GM18909 (cell line): ENCODE data around the gene STK17A.
A peak's percentile ranks its signal among the peaks of the same experiment; 100 is the strongest.

Experiments used
- ATAC-seq: cut with Tn5 transposase; IDR thresholded peaks from one replicate; pipeline ENCODE4 v1.9.1; 2021; ENCODE audit warnings: mild to moderate bottlenecking; ENCODE audit not compliant: unreplicated experiment, poor library complexity

The STK17A gene

DNA sequence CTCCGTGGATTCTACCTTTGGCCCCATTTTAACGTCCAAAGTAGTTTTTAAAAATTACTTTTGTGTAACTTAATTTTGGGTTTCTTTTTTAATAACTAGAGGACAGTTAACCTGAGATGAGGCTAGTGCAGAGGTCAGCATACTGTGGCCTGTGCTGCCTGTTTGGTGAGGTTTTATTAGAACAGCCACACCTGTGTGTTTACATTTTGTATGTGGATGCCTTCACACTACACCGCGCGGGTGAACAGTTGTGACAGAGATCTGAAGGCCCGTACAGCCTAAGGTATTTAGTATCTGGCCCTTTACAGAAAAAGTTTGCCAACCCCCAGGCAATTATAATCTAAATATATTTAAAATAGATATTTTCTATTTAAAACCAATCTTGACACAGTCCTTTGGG is 46.9 kb downstream of the STK17A start:
- no peak for ATAC-seq

DNA sequence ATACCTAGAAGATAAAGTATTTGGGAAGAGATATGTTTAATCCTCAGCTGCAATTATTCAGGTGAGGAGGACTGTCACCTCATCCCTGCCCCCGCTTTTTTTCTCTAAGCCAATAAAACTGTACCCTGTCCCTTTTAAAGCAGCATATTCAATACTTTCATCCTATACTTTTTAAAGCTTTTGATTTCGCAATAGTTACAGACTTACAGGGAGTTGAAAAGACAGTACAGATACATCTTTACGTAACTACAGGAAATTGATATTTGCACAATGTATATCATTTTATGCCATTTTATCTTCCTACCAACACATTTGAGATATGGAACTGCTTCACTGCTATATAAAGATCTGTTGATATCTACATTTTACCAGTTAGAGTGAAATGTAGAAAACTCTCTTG is 47.6 kb downstream of the STK17A start:
- ATAC-seq: no peak

DNA sequence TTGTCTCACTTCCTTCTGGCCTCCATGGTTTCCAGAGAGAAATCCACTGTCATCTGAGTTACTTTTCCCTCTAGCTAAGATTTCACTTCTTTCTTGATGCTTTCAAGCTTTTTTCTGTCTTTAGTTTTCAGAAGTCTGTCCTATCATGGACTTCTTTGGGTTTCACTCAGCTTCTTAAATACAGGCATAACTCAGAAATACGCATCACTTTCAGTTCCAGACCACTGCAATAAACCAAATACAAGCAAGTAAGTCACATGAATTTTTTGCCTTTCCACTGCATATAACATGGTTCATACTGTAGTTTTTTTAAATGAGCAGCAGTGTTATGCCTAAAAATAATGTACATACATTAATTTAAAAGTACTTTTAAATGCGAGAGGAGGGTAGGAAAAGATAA is 48.7 kb downstream of the STK17A start:
- no peak for ATAC-seq

DNA sequence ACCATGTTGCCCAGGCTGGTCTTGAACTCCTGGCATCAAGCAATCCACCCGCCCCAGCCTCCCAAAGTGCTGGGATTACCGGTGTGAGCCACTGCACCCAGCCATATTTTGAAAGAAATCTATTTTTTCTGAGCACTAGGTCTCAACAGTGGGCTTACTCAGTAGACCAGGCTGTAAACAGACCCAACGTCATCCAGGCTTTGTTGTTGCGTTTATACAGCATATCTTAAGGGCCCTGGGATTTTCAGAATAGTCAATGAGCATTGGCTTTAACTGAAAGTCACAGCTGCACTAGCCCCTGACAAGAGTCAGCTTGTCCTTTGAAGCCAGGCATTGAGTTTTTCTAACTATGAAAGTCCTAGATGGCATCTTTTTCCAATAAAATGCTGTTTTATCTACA is 49.8 kb downstream of the STK17A start:
- ATAC-seq: no peak

DNA sequence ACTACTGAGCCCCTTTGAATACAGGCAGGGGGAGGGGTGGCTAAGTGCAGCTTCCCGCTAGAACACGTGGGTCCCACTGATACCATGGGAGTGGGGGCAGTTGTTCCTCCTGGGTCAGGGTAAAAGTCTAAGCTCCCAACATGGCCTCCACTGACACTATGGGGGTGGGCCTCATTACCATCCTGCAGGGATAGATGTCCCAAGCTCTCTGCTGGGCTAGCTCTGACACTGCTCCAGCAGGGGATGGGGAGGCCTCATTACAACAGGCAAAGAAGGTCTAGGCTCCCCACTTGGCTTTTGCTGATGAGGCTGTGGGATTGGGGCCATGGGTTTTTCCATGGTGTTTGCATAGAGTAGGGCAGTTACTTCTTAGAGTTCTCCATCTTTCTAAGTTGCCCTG is 51.5 kb downstream of the STK17A start:
- no peak for ATAC-seq

DNA sequence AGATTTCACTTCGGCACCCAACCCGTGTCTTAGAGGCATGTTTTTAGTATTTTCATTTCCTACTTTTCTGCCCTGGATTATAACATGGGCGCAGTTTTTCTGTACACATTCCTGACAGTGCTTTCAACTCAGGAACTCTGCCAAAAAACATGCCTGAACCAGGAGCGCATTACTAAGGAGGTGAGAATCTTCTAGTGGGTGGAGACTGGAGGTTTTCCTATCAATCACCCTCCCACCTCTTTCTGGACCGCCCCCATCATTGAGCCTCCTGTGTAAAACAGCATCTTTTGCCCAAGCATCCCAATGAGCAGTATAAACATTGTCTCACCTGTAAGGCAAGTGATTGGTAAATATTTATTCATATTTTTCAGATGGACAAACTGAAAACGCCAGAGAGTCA is 53.2 kb downstream of the STK17A start:
- ATAC-seq: no peak

DNA sequence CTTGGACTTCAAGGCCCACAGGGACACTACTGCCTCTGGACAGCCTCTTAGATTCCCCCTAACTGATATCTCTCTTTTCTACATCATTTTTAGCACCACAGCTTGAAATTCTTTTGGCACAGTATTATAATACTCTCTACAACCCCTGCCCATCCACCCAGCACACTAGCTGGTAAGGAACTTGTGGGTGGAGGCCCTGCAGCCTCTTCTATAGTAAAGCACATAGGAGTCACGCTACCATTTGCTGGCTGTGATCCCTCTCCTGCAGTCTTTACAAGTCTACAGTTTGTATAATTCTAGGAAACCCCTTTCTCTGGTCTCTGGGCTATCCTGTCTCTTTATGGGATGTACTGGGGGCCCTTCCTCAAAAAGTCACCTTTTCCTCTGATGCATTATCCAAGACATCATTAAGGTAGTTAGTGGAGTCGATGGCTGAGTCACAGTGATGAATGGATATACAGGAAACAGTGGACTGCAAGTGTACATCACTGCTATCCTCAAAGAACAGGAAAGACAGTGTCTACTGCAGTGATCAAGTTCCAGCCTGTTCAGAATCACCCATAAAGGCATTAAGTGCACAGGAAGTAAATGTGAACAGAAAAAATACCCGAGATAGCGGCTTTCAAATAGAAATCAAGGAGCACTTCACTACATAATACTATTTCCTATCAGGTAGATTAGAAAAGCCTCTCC is 54.4 kb downstream of the STK17A start:
- no peak for ATAC-seq

DNA sequence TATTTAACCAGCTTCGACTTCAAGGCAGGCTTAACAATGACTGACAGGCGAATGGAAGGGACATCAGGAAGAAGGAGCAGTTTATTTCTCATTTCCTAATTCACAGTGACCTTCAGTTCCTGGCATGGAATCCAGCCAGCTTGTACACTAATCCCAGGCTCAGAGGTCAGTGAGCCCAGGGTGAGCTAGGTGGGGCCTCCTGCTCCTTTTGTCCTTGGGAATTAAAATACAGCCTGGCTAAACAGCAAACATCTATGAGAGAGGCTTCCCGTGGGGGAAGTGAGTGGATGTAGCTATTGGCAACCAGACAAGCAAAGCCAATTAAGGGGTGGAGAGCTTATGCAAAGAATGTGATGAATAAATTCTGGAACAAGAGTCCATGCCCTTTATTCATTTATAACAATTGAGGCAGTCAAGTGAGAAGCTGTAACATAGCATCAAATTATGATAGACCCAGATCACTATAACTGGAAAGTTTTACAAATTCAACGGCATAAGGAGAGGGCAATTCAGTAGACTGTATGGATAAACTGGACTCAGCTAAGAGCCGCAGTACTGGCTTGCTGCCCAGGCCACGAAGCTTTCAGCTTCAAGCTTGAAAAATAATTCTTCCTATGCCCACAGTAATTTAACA is 57.1 kb downstream of the STK17A start:
- no peak for ATAC-seq

DNA sequence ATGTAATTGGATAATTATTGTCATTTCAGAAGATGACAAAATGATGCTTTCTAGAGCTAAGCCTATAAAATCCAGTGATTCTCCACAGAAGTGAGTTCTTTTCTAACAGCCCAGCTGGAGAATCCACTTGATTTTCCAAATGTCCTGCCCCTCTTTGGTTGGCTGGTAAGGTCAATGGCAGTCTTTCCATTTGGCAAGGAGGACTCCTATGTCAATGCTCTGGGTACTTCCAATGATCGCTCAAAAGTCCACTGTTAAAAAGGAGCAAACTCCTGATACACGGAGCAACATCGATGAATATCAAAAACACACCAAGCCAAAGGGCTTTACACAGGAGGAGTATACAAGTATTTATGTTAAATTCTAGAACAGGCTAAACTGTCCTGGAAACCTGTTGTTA is 57.8 kb downstream of the STK17A start:
- ATAC-seq: no peak

DNA sequence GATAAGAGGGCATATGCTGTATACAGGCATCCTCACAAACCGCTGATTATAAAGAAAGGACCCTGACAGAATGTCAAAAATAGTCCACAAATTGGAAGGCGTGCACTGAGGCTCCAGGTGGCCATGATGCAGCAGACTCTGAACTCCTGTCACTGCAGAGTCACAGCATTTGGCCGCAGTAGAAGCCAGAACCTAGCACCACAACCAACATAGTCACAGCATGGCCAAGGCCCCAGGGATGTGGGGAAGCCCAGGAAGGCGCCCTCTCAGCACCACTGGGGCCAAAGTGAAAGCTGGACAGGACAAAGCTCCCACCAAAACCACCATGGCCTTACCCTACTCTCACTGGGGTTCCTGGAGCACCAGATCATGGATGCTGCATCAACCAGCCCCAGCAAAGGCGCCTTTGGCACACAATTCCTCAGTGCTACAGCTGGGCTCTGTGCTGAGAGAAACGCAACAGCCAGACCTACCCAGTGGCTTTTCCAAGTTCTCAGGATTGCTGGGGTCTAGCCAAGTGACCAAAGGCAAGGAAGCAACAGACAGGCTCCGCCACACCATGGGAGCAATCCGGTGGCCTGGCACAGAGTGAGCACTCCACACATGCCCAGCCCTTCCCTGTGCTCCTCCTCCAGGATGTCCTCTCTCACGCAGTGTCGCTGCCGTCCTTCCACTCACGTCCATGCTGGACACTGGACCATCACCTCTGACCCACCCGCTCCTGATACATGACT is 60.2 kb downstream of the STK17A start:
- no peak for ATAC-seq

DNA sequence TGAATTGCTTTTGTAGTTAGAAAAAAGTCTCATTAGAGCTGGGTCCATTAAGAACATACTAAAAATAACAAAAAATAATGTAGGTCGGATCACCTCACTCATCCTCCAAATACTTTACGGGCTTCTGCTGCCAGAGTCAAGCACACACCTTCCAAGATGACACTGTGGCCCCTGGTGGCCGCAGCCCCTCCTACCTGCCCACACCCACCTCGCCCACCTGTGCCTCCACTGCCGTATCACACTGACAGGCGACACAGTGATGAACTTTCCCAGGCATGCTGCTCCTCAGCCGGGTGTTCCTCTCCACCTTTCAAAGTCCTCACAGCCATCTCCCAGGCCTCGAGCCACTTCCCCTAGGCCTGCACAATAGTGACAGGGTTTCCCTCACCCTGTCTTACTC is 60.9 kb downstream of the STK17A start:
- no peak for ATAC-seq

DNA sequence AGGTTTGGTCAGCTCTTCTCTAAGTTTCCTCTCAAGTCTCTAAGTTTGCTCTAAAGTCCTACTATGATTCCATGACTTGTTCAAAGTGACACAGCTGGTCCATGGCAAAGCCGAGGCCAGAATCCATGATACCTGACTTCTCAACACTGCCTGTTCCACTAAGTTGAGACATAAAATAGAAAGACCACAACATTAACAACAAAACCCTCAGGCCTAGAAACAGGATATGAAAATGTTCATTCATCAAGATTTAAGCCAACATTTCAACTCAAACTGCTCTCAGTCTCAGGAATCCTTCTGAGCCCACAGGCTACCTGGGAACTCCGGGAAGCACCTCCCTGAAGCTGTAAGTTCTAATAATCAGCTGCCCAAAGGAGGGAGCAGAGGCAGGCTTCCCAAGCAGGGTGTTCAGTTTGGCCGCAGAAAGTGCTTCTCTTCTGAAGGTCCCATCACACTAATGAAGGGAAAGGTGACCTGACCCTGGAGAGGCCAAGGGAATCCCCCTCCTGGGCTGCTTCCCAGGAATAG is 62.9 kb downstream of the STK17A start:
- ATAC-seq: no peak

DNA sequence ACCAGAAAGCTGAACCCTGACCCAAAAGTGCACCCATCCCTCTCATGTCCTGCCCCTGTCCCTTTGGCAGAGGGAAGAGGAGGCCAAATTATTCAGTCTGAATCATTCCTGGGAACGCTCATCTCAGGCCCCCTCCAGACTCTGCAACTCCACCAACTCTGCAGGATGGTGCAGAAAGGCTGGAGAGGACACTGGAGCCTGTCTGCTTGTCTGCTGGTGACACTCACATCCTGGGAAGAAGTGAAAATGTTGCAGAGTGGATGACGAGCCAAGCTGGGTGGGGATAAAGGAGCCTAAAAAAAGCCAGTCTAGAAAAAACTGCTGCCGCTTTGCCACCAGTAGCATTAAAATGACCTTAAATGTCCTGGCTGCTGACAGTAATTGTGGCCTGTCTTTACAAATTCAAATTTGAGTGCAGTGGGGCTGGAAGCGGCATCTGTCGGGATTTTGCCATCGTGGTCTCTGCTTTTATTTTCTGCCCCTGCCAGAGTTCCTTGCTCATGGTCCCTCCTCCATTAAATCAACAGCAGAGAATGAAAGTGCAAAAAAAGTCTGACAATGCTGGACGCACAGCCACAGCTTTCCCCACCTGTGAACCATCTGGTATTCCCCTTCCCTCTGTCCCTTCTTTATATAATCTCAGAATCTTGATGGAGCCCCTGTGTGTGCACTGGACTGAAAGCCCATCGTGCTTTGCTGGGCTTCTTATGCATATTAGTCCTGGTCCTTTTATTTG is 63.9 kb downstream of the STK17A start:
- no peak for ATAC-seq

DNA sequence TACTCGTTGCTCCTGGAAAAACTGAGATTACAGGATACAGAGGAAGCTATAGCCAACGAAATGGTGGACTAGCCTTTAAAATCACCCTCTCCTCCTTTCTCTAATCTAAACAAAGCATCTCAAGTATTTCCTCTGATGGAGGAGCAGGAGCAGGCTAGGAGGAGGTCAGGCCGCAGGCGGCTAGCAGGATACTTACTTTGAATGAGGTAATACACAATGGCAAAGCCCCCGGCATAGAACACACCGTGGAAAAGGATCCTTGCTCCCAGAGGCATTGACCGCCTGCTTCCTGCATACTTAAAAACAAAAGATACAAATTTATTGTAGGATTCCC is 64.4 kb downstream of the STK17A start:
- ATAC-seq: no peak

DNA sequence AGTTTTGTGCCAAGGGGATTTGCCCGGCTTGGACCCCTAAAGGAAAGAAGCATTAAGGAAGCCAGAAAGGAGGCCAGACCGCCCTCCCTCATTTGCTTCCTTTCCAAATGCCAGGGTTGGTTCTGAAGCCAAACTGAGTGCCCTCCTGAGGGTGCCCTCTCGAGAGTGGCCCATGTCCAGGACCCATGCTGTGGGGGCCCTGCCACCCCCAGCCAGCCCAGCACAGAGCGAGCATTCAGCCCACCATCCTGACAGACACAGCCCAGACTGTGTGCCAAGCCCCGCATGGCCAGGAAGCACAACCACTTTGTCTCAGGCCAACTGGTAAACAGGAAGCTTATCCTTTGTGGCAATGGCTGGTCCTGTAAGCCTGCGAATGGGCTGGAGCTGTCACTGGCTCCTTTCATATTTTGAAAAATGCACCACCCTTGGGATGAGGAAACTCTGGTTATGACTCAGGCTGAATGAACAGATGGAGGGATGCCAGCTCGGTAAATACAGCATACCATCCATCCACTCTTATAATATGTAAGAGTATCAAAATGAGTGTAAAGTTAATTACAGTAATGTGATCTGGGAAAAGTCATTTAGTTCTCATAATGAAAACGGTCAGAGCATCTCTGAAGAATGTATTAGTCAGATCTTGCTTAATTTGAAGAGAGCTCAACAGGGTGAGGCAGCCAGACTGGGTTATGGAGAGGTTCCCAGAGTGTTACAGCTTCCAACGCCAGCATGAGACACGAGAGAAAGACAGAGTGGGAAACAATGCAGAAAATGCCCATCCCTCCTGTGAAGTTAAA is 65.0 kb downstream of the STK17A start:
- ATAC-seq: peak; percentile 11

DNA sequence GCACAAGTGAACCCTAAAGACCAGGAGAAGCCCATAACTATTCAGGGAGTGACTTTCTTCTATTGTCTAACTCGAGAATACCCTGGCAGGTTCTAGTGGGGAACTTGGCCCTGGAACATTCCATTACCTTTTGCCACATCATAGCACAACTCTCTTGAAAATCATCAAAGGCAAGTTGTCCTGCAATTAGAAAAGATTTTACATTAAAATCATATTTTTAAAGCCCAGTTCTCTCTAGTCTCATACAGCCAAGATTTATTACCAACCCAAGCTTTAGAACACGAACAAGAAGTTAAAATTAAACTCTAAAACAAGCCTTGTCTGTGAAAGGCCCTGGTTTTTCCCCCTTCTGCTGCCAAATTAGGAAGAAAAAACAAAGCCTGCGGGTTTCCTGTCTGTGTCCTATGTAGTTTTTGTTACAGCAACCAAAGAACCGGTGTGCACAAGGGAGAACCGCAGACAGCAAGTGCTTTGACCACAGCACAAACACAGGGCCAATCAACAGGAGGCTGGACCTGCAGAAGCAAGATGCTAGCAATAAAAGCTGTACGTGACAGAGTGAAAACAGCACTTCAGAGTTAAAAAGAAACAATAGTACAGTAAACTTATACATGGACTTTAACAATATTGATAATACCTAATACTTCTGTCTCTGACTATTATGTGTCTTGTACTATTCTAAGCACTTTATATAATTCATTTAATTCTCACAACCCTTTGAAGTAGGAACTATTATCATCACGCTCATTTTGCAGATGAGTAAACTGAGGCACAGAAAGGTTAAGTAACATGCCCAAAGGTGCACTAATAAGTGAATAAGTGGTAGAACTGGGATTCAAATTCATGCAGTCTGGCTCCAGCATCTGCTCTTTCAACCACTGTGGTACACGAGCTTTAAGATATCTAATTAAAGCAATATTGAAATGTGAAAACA is 65.8 kb downstream of the STK17A start:
- peak; percentile 62 for ATAC-seq

DNA sequence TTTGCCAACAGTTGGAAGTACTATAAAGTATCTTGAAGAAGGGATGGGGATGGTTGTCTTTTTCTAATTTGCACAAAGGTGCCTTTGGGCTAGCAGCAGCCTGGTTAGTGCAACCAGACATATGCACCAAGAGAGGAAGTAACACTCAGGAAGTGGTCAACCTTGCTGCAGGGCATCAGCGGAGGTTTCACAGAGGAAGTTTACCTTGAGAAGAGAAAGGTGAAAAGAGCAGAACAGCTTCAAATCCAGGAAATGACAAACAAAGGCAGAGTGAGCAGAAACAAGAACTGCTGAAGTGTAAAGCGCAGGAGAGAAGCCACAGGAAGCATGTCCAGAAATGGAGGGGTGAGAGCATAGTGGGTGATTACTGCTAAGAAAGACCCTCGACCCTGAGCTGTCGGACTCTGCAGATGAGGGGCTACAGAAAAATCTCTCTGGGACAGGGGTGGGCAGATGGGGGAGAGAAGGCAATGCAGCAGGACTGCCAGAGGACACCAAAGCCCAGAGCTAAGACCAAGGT is 66.9 kb downstream of the STK17A start:
- ATAC-seq: peak; percentile 74

DNA sequence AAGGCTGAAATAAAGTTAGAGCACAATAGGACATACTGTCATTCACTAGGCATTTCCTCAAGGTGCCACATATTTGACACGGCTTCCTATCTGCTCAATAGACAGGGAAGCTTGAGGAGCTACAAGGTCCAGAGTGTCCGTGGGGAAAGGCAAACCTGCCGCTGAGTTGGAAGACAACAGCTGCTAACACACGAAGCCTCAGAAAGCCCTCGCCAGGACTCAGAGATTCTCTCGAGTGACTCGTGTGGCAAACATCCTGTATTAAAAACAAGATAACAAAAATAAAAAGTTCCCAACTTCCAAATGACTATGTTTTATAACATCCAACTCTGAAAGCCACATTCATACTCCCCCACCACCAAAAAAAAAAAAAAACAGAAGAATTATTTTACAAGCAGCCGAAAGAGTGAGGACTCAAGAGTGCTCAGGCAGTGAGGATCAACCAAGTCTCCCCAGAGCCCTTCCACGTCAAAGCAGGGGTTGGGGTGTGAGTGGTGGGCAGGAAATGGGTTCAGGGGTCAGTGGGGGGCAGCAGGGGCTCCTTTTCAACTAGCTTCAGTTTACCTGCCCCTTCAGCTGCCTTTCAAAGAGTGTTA is 67.6 kb downstream of the STK17A start:
- no peak for ATAC-seq
